Urothelium cell line (cell line): ENCODE results near the gene LYZL6.
A peak's percentile ranks its signal among the peaks of the same experiment; 100 is the strongest.

Source experiments
- DNase-seq: peaks from one replicate; pipeline ENCODE4 v3.0.0; 2011; ENCODE audit warnings: low spot score, mixed read lengths
- FAIRE-seq: peaks from 2 replicates; lab custom pipeline; 2011; peaks lifted over from hg19 to GRCh38; lab: Jason Lieb, UNC

LYZL6 gene, protein sequence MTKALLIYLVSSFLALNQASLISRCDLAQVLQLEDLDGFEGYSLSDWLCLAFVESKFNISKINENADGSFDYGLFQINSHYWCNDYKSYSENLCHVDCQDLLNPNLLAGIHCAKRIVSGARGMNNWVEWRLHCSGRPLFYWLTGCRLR

DNA sequence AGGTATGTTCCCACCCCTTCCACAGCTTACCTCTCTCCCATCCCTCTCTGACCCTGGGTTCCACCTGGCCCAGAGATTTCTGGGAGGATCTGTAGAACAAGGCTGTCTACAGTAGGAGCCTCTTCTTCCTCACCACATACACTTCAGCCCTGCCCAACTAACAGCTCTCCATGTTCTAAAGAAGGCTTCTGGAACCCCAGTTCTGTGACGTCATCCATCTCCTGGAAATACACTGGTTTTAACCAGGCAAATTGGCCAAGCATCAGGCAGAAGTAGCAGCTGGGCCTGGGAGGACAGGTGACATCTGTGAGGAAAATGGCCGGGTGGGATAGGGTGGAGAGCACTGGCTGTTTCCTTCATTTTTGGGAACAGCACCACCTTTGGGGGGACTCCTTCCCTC is at the start of gene LYZL6:
Gene LYZL6 (minus strand): TSS at position 177 of the 400 bp plus-strand sequence. CDS start 4,357 bp downstream, outside the sequence.
- DNase-seq, result no peak
- FAIRE-seq, result no peak

DNA sequence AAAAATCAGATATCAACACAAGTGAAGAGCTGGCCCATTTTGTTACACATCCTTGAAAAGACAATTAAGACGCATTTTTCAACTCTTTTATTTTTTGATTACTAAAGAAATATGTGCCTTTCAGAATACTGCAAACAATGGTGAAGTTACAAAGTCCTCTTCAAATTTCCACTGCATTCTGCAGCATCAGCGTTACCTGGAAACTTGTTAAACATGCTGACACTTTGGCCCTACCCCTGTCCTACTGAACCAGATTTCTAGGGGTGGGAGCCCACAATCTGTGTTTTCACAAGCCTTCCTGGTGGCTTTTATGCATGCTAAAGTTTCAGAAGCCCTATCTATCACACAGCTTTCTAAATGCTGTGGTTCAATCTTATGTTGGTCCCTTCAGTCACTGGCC is 47.6 kb upstream of the LYZL6 start:
- no peak for FAIRE-seq

DNA sequence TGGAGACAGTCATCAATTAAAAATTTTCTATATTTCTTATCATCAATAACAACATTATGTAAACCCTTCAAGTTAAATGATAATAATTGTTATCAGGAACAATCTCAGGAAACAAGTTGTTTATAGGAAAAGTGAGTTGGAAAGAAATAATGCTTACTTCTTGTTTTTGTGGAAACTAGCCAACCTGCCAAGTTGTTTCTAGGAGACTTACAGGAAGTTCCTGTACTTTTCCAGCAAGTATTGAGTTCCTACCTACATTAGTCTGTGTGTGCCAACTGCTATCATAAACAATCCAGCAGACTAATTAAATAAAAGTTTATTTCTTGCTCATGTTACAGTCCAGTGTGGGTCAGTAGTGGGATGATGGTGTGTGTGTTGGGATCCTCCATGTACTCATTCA is 44.7 kb upstream of the LYZL6 start:
- no peak for DNase-seq
- no peak for FAIRE-seq

More for the DNA sequence above, 47.6 kb upstream of the LYZL6 start:
- no peak for DNase-seq

DNA sequence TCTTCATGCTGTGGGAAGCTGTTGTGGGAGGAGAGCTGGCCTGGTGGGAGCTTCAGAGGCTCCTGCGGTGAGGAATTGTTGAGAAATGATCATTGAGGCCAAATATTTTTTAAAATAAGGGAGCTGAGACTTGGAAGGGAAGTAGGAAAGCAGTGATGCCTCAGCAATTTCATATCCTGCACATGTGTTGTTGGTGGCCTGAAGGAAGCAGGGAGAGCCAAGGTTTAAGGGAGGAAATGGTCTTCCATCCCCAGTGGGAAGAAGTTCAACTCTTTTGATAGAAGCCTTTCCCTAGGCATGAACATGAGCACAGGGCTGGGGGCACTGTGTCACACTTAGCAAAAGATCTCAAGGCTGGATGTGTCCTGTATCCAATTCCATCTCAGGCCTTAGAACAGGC is 43.1 kb upstream of the LYZL6 start, which contains the start of gene CCL14:
Gene CCL14 (minus strand): TSS at position 87 of the 400 bp plus-strand sequence. CDS start 80 bp downstream, at position 7.
- DNase-seq (no peak), FAIRE-seq (no peak)

DNA sequence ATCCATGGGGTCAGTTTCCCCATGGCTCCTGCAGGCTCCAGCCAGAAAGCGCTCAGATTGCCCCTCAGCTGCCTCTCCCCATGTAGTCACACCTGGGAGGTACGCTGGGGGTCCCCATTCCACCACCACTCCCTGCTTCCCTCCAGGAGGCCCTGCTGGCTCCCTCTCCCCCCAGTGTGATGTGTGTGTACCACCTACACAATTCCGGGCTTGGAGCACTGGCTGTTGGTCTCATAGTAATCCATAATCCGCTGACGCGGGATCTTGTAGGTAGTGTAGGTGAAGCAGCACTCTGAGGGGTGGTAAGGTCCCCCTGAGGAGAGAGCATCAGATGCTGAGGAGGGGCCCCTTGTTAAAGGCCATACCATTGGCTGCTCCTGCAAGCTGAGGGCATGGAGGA is 40.6 kb upstream of the LYZL6 start:
- DNase-seq (no peak), FAIRE-seq (no peak)

DNA sequence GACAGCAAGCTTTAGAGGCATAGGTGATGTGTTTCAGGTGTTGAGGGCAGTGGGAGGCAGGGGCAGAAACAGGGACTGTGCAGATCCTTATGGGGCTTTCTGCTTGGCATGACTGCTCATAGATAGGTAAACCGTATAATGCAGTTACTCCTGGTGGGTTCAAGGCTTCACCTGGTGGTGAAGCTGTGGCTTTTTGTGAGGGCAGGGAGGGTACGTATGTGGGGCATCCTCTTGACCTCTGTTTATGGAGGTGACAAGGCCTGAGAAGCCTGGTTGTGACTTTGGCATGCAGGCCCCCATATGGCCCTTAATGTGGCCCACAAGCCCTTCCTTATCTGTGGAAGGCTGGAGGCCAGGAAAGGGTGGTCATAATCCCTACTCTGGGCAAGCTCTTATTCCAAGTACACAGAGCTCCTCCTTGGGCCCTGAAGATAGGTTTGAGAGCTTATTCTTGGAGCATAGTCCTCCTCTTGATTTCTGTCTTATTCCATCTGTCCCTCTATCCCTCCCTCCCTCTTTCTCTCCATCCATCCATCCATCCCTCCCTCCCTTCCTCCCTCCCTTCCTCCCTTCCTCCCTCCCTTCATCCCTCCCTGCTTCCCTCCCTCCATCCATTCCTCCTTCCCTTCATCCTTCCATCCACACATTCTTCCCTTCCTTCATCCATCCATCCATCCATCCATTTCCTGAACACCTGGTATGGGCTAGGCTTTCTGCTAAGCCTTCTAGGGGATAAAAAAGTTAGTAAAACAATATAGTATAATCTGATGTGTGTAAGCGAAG is 39.1 kb upstream of the LYZL6 start:
- FAIRE-seq (no peak), DNase-seq (no peak)

DNA sequence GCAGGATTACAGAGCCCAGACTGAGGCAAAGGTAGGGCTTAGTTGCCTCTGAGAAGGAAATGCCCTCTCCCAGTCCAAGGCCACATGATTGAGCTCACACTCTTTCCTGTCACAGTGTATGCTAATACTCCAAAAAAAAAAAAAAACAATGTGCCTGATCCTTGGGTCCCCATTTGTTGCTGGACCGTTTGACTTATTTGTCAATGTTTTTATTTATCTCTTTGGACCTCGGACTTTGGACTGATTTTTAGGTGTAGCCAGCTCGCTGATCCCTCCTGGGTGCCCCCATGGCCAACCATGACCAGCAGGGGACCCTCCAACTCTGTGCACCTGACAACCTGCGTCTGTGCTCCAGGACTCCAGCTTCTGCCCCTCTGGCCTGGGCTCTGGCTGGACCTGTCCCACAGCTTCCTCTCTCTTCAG is 38.4 kb upstream of the LYZL6 start:
- FAIRE-seq (no peak), DNase-seq (no peak)

DNA sequence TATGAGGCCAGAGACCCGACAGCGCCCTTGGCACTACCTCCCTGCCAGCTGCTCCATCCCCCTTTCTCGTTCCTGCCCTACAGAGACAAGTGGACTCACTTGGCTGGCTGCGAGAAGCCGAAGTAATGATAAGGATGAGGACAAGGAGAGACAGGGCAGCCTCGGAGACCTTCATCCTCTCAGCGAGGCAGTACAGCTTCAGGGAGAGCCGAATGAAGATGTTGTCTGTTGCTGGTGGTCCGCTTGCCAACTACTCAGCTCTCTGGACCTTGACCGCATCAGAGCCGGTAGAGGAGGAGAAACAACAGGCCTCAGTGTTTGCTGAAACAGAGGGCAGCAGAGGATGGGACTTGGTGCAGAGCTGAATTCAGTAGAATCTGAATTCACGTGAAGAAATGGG is 37.7 kb upstream of the LYZL6 start, which contains the start of gene CCL16:
Gene CCL16 (minus strand): TSS at position 252 of the 400 bp plus-strand sequence. CDS start 77 bp downstream, at position 175.
- DNase-seq (no peak), FAIRE-seq (no peak)

DNA sequence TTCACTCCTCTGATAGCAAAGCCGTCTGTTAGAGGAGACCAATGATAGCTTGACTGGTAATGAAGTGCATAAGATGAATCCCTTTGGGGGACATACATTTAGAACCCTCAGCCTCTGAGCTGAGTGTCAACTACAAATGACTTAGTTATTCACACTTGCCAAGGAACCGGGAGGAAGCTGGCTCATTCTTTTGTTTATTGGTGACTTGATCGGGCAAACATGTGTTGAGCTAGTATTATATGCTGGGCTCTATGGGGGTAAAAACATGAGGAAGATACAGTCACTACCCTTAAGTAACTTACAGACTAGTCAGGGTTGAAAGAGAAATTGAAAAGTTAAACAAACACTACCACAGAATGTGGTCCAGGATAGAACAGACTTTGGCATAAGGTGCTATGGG is 34.8 kb upstream of the LYZL6 start:
- FAIRE-seq, result no peak
- DNase-seq, result no peak

DNA sequence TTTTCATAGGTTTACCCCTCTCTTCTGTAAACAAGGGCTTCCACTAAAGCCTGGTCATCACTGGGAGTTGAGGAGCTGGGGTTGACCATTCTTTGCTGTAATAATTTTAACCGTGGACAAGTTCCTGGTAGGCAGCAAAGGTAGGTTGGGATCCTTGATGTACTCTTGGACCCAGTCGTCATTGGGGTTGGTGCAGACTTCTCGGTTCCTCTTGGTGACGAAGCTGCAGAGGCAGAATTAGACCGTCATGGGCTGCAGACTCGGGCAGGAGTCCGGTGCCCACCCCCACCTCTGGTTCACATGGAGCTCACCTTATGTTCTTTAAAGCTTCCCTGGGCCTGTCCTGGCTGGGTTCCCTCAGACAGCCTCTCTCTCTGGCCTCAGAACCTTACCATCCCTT is 34.0 kb upstream of the LYZL6 start:
- DNase-seq, result no peak
- no peak for FAIRE-seq

DNA sequence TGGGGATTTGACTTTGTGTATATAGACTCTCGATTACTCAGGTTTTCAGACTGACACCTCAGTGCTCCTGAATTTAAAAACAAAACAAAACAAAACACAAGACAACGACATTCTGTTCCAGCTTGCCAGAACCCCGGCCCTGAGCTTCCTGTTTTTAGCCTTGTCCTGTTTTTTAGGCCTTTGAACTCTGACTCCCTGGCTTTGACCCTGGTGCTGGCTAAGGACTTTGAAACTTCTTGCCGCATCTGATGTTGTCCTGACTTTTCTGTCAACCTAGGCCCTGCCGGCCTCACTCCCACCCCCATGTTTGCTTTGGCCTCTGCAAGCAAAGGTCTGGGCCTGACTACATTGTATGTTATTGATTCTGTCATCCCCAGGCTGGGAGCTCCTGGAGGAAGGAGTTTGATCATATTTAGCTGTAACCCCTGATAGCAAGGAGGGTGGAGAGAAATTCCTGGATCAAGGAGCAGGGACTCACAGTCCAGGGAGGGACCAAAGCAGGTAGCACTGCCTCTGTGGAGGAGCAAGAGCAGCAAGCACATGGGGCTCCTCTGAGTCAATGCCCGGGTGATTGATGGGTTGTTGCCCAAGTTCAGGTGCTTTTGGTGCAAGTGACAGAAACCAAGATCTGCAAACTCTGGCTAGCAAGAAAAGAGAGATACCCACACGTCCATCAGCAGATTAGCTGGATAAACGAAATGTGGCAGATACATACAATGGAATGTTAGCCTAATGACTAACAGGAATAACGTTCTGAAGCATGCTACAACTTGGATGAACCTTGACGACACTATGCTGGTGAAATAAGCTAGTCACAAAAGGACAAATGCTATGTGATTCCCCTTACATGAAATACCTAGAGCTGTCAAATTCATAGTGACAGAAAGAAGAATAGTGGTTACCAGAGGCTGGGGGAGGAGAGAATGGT is 30.1 kb upstream of the LYZL6 start:
- DNase-seq (no peak), FAIRE-seq (no peak)

DNA sequence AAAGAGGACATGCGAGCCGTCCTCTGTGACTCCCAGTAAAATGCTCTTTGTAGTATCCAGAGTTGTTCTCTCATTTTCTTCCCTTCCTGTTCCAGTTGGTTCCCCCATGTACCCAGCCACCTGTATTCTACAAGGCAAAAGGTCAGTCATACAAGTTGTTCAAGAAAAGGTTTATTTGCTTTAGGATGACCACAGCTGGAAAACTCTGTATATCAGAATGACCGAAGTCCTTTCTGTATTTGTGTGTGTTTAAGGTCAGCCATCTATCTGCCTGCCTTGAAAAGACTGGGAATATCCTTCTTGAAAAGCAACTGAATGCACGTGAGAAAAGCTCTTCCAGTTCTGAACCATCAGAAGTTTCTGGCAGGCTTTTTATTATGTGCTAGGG is 29.4 kb upstream of the LYZL6 start:
- no peak for FAIRE-seq

DNA sequence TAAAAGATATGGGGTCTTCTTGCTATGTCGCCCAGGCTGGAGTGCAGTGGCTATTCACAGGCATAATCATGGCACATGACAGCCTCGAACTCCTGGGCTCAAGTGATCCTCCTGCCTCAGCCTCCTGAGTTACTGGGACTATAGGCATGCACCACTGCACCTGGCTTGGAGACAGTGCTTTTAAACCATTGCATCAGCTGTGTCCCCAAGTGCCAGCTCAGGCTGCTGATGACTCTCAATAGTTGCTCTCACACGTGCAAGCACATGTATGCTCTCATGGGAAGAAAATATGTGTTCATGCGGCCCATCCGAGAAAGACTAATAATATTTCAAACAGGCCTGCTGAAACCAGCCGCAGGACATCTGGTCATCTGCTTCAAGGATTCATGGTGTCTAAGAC is 29.0 kb upstream of the LYZL6 start:
- FAIRE-seq, result no peak
- DNase-seq, result no peak

More for the DNA sequence above, 29.4 kb upstream of the LYZL6 start:
- no peak for DNase-seq

DNA sequence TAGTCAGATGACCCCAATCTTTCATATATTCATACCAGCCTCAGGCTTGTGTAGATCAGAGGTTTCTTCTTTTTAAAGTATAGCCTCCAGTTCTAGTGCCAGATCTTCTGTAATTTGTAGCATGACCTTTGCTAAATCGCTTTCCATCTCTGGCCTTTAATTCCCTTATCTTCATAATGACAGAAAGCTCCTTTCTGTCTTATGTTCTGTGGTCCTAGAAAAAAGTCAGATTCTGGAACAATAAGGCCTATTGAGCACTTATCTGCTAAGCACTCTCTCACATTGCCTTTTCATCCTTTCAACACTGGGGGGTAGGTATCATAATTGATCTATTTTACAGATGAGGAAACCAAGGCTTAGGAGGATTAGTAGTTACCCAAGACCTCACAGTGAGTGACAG is 28.6 kb upstream of the LYZL6 start:
- no peak for DNase-seq
- no peak for FAIRE-seq

DNA sequence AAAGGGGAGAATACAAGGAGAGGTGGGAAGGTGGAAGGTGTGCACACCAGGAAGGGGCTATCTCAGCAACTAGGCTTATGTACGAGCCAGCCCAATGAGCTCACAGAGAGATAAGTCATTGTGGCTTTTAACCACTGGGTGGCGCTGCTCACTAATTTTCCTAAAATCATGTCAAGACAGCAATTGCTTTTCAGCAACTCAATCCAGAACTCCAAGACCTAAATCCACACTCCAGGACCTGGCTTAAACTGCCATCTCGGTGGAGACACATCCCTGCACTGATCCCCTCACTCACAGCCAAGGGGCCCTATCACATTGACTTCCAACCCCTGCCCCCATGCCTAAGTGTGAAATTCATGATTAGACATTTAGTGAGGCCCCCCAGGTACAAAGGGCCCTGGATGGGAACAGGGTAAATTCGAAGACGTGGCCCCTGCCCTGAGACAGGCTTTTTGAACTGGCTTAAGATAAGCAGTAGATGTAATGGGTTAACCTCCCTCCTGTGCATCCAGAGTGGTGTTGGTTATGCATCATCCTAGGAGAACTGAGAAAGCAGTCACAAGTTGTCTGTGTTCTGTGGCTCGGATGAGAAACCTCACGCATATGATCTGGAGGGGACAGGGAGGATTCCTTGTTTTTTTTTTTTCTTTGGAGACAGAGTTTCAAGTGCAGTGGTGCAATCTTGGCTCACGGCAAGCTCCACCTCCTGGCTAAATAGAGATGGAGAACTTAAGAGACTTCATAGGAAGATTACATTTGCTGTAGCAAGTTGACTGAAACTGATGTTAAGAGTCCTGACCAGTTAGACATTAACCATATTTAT is 26.3 kb upstream of the LYZL6 start:
- DNase-seq (peak; percentile 74), FAIRE-seq (no peak)

DNA sequence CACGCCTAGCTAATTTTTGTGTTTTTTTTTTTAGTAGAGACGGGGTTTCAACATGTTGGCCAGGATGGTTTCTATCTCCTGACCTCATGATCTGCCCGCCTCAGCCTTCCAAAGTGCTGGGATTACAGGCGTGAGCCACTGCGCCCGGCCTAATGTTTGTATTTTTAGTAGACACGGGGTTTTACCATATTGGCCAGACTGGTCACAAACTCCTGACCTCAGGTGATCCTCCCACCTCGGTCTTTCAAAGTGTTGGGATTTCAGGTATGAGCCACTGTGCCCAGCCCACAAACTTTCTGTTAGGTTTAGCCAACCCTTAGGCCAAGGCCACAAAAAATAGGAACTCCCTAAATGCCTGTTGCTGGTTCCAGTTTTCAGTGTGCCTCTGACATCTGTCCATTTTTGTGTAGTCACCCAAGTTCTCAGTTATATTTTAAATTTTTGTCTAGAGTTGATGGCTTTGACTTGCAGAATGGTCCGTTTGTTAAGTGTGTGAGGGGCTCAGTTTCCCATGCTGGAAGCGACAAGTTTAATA is 25.1 kb upstream of the LYZL6 start:
- no peak for DNase-seq
- FAIRE-seq, result no peak

DNA sequence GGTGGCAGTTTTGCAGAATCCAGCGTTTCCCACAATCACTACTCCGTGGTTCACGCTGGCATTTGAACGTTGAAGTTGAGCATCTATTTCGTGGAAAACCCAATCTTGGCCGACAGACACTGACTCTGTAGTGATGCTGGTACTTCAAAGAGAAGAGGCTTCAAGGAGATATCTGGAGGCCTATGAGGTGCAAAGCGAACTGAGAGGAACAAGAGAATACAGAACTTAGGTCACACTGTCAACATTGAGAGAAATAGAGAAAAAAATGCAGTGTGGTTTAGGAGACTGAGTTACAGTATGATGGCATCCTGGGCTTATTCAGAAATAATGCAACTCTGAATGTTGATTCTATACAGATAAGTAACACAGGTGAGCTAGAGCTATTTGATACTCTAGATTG is 21.8 kb upstream of the LYZL6 start:
- DNase-seq (no peak), FAIRE-seq (no peak)

DNA sequence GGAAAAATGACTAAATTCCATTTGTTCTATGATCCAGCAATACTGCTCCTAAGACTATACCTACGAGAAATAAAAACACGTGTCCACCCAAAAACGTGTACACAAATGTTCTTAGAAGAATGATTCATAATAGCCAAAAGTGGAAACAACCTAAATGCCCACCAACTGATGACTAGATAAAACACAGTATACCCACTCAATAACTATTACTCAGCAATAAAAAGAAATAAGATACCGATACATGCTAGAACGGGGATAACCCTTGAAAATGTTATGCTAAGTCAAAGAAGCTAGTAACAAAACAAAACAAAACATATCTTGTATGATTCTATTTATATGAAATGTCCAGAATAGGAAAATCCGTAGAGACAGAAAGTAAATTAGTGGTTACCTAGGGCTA is 20.1 kb upstream of the LYZL6 start:
- DNase-seq (no peak), FAIRE-seq (no peak)

DNA sequence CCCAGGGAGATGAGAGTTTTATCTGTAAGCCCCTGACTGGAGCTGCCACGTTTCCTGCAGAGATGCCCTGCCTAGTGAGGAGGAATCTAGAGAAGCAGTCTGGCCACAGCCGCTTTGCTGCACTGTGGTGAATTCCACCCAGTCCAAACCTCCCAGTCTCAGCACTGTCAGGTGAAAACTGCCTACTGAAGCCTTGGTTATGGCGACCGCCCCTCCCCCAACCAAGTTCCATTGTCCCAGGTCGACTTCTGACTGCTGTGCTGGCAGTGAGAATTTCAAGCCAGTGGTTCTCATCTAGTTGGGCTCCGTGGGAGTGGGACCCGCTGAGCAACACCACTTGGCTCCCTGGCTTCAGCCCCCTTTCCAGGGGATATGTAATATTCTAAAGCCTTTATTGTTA is 10.2 kb upstream of the LYZL6 start:
- FAIRE-seq, result no peak
- DNase-seq, result no peak

DNA sequence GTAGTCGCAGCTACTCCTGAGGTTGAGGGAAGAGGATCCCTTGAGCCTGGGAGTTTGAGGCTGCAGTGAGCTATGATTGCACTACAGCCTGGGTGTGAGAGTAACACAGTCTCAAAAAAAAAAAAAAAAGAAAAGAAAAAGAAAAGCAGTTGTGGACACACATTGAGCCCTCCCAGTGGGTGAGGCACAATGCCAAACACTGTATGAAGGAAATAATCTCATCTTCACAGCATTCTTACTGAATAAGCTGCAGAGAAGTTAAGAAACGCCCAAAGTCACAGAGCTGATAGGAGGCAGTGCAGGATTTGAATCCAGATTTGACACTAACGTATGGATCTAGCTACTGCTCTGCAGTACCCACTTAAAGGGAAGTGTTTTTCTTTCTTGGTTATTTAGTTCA is 5.9 kb upstream of the LYZL6 start:
- DNase-seq (no peak), FAIRE-seq (no peak)
